Amniotic stem cell (primary cell): ENCODE measurements around the gene SLC2A10.
"Not testable (repeated sequence)": the region's sequence is repeated elsewhere in the genome, so short reads cannot be mapped to it uniquely, and the experiment has no call there.

Source experiments
- DNase-seq: peaks from one replicate; lab custom pipeline; 2025; lab: John Stamatoyannopoulos, UW

Gene SLC2A10

GRCh38 chr20:46709459-46710152 is at the start of gene SLC2A10:
SLC2A10 (plus strand) TSS chr20:46709649; CDS start chr20:46709737, 88 bp downstream.
- DNase-seq: no peak

GRCh38 chr20:46660487-46660886 is 49.0 kb upstream of the SLC2A10 start:
- DNase-seq: no peak

GRCh38 chr20:46661659-46662058 is 47.8 kb upstream of the SLC2A10 start:
- no peak for DNase-seq

- no peak for DNase-seq
These were observed 45.9 kb upstream of the SLC2A10 start for GRCh38 chr20:46663531-46663930.

- no peak for DNase-seq
These were observed 43.8 kb upstream of the SLC2A10 start for GRCh38 chr20:46665602-46666001.

- no peak for DNase-seq
These were observed 43.1 kb upstream of the SLC2A10 start for GRCh38 chr20:46666306-46666705.

GRCh38 chr20:46666818-46667515 is 42.5 kb upstream of the SLC2A10 start:
- DNase-seq: no peak

GRCh38 chr20:46670228-46670584 is 39.2 kb upstream of the SLC2A10 start:
- DNase-seq: no peak

DNA sequence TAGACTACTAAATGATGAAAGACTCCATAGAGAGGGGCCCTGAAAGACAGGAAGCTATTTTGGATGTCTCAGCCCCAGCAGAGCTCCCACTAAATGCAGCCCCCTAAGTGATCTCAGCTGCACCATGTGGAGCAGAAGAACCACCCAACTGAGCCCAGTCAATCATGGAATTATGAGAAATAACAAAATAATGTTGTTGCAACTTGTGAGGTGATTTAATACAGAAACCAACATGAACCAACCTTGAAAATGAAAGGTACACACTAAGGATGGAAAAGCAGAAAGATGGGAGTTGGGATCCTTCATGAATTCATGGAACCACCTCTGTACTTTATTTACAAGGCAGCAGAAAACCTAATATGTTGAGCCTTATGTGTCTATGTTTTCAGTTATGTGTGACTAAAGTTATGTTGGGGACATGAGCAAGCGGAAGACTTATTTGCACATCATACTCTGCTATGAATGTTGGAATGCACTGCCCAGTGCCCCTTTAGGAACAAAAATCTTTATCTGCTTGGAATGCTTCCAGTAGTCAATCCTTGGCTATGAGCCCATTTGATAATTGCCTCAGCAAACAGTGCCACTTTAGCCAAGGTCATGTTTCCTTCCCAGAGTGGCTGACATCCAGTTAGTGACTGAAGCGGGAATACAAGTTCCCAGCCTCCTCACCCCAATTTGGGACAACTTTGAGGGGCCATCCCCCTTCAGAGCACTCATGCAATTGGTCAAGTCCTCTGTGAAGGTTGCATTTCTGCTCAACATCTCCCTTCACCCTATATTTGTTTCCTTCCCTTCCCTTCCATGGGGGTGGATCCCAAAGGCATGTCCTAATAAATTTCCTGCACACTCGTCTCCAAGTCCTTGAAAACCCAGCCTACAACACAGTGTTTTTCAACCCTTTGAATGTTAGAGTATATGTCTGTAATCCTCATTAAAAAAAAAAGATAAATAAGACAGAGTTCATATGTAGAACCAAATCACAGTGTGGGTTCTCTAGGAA is 38.6 kb upstream of the SLC2A10 start:
- no peak for DNase-seq

GRCh38 chr20:46671866-46672542 is 37.4 kb upstream of the SLC2A10 start:
- no peak for DNase-seq

DNA sequence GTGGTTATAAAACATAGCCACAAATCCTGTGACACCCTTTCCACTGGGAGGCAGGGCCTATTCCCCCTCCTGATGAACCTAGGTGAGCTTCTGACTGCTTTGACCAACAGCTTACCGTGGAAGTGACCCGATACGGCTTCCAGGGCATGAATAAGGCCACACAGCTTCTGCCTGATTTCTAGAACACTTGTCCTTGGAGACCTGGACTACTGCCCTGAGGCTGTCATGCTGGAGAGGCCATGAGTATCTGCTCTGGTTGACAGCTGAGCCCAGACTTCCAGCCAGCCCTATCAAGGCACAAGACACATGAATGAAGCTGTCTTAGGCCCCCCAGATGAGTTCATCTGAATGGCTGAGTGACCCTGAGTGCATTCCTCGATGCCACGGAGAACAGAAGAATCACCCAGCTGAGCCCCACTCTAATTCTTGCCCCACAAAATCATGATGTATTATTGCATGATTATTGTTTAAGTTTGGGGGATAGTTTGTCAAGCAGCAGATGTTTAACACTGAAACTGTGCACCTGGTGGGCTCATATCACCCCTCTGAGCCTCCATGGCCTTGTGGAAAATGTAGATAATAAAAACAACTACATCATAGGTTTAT is 36.8 kb upstream of the SLC2A10 start:
- DNase-seq: no peak

- no peak for DNase-seq
These were observed 35.8 kb upstream of the SLC2A10 start for GRCh38 chr20:46673394-46674252.

DNA sequence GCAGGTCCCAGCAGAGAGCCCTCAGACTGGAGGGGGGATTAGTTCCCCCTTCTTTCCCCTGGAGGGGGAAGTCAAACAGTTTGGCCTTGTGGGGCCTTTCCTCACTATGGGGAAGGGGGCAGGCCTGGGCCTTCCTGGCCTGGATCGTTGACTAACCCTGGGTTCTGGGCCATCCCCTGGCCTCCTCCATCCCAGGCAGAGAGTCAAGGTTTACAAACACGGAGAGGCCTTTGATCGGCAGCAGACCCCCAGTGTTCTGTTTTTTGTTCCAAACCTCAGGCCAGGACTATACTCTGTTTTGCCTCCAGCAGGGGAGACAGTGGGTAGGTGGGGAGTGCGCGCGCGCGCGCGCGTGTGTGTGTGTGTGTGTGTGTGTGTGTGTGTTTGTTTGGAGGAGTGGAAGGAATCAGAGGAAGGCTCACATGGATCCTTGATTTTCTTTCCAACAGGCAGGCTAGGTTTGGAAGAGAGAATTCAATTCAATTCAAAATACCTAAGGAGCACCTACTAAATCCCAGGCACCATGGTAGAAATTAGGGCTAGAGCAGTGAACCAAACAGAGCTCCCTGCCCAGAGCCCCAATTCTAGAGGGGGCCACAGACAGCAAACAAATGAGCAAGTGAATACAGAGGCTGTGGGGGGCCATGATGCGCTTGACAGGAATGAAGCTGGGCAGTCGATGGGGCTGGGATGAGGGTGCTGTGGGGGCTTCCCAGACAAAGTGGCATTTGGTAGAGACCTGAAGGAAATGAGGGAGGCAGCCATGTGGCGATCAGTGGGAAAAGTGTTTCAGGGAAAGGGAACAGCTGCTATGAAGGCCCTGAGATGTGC is 35.0 kb upstream of the SLC2A10 start:
- DNase-seq: no peak

DNA sequence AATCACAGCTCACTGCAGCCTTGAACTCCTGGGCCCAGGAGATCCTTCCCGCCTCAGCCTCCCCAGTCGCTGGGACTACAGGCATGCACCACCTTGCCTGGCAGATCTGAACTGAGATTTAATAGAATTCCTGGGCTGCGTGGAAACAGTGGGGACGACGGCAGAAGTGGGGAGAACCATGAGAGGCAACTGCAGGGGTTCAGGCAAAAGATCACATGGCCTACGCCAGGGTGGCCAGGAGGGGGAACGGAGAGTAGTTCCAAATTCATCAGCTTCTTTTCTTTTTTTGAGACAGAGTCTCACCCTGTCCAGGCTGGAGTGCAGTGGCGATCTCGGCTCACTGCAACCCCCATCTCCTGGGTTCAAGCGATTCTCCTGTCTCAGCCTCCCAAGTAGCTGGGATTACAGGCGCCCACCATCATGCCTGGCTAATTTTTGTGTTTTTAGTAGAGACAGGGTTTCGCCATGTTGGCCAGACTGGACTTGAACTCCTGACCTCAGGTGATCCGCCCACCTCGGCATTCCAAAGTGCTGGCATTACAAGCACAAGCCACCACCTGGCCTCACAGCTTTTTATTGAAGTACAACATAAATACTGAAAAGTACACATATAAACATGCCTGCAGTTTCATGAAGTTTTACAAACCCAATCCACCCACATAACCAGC is 32.7 kb upstream of the SLC2A10 start:
- DNase-seq: not testable (repeated sequence)

DNA sequence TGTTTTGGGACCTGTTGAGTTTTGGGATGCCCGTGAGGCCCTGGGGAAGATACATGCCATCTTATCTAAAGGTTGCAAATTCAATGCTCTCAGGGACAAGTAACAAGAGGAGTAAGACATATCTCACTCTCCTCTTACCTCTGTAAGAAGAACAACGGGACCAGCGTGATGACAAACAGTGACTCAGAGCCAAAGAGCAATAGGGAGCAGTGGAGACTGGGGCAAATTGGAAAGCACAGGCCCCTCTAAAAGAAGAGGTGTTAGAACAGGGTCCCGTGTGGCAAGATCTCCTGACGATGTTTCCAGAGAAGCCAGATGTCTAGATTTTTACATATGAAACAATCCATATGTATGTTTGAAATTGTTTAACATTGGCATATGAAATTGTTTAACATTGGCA is 31.8 kb upstream of the SLC2A10 start:
- DNase-seq: no peak

- no peak for DNase-seq
These were observed 30.9 kb upstream of the SLC2A10 start for GRCh38 chr20:46678516-46678915.

- no peak for DNase-seq
These were observed 28.8 kb upstream of the SLC2A10 start for GRCh38 chr20:46680684-46681031.

GRCh38 chr20:46681032-46681854 is 28.2 kb upstream of the SLC2A10 start:
- DNase-seq: no peak
